ENCODE measurements around the gene TNRC18. TPM values are rescaled to one million over a fixed set of nuclear protein-coding genes. Genes with fewer than 3 reads are reported as not detected.

The TNRC18 gene
- total and polyA plus RNA-seq, 2 experiments from 2014 or later, result 3.7 to 51.8 TPM

DNA sequence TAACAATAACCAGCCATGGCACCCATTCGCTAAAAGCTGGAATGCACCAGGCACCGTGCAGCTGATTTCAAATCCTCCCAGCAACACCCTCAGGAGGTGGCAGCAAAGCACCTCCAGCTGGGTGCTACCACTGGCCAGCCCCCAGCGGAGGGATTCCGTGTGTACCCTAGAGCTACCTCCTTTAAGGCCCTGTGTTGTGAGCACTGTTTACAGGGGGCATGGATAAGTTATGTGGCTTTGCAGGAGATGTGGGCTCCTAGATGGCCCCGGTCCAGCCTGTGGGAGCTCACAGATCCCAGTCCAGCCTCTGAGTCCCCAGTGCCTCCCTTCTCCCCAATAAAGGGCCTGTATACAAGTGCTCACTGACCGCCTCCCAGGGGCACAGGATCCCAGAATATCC lies 27.1 kb downstream of the TNRC18 start:
- Histone ChIP-seq H4K20me1 (ENCODE audit: insufficient read depth) (no peaks in the 10 kb centered on the region), H3K4me2 (ENCODE audit: unreplicated experiment) (peak overlapping the region; percentile 92), H3K4me3 (peak overlapping the region; percentile 78), H3K27me3 (replicated peaks; ENCODE audit: insufficient read depth) (no peaks in the 10 kb centered on the region), H3K9ac (peak overlapping the region; percentile 91), H3F3A (ENCODE audit: insufficient read depth) (peaks cover 12% of the 10 kb centered on the region), H3K27ac (peak overlapping the region; percentile 85), H3K36me3 (ENCODE audit: low read depth) (peaks cover 2% of the 10 kb centered on the region; the same call in 1 of the 2 replicates), H3K79me2 (ENCODE audit: insufficient read depth) (peaks cover 99% of the 10 kb centered on the region), H3K9me3 (ENCODE audit: low read depth) (no peaks in the 10 kb centered on the region), H3K9me2 (ENCODE audit: insufficient read depth) (no peaks in the 10 kb centered on the region), H2AFZ (no peak overlapping the region), H3K4me1 (ENCODE audit: insufficient read depth) (no peaks in the 10 kb centered on the region)
- in situ Hi-C loops (cut with MboI), result no loop called here
- 44 to 59% methylated on average over 6 of the region's 6 CpGs for WGBS, 2 experiments (ENCODE audit: low coverage in 1 of 2, low lambda C conversion rate in 2 of 2, missing lambda C conversion rate in 2 of 2)
- DNase-seq, result peak; percentile 57
- no peak for TF ChIP-seq EZH2 (IDR thresholded peaks at IDR 0.05; ENCODE audit: insufficient read depth, poor library complexity, severe bottlenecking)
- TF ChIP-seq EZH2phosphoT487 (IDR thresholded peaks at IDR 0.05; ENCODE audit: insufficient read depth, low read depth), result no peak

DNA sequence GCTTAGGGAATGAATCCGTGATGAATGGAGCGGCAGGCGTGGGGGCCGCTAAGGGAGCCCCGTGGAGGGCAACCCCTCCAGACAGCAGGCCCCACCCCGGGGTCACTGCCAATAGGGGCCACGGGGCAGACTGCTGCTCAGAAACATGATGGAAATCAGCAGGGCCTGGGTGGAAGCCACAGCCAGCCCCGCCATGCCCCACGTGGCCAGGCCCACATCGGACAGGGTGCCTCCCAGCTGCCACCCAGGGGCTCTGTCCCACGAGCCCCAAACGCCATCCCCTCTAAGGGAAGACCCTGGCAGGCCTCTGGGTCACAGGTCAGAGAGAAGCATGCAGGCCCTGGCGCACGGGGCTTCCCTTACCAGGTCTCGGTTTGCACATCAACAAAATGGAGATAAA lies 28.4 kb downstream of the TNRC18 start:
- no peaks in the 10 kb centered on the region for H4K20me1 ChIP-seq (ENCODE audit: insufficient read depth)
- peak overlapping the region; percentile 92 for H3K4me2 ChIP-seq (ENCODE audit: unreplicated experiment)
- H3K27me3 ChIP-seq (replicated peaks; ENCODE audit: insufficient read depth), result no peaks in the 10 kb centered on the region
- peaks cover 12% of the 10 kb centered on the region for H3F3A ChIP-seq (ENCODE audit: insufficient read depth)
- peak overlapping the region; percentile 38 for H3K9ac ChIP-seq
- 51 to 63% methylated on average over 9 to 13 of the region's 15 CpGs for WGBS, 2 experiments (ENCODE audit: low coverage in 1 of 2, low lambda C conversion rate in 2 of 2, missing lambda C conversion rate in 2 of 2)
- no peaks in the 10 kb centered on the region for H3K9me3 ChIP-seq (ENCODE audit: low read depth)
- H3K4me3 ChIP-seq, result peak overlapping the region; percentile 27; the same call in 1 of the 2 replicates
- TF ChIP-seq EZH2 (IDR thresholded peaks at IDR 0.05; ENCODE audit: insufficient read depth, poor library complexity, severe bottlenecking) (no peak), EZH2phosphoT487 (IDR thresholded peaks at IDR 0.05; ENCODE audit: insufficient read depth, low read depth) (no peak)
- H3K79me2 ChIP-seq (ENCODE audit: insufficient read depth), result peaks cover 99% of the 10 kb centered on the region
- no peak overlapping the region for H2AFZ ChIP-seq
- in situ Hi-C loops (cut with MboI), result no loop called here
- H3K4me1 ChIP-seq (ENCODE audit: insufficient read depth), result no peaks in the 10 kb centered on the region
- peak overlapping the region; percentile 17; the same call in 1 of the 2 replicates for H3K27ac ChIP-seq
- DNase-seq, result peak; percentile 17
- H3K36me3 ChIP-seq (ENCODE audit: low read depth), result no peaks in the 10 kb centered on the region; the same call in 1 of the 2 replicates
- no peaks in the 10 kb centered on the region for H3K9me2 ChIP-seq (ENCODE audit: insufficient read depth)

DNA sequence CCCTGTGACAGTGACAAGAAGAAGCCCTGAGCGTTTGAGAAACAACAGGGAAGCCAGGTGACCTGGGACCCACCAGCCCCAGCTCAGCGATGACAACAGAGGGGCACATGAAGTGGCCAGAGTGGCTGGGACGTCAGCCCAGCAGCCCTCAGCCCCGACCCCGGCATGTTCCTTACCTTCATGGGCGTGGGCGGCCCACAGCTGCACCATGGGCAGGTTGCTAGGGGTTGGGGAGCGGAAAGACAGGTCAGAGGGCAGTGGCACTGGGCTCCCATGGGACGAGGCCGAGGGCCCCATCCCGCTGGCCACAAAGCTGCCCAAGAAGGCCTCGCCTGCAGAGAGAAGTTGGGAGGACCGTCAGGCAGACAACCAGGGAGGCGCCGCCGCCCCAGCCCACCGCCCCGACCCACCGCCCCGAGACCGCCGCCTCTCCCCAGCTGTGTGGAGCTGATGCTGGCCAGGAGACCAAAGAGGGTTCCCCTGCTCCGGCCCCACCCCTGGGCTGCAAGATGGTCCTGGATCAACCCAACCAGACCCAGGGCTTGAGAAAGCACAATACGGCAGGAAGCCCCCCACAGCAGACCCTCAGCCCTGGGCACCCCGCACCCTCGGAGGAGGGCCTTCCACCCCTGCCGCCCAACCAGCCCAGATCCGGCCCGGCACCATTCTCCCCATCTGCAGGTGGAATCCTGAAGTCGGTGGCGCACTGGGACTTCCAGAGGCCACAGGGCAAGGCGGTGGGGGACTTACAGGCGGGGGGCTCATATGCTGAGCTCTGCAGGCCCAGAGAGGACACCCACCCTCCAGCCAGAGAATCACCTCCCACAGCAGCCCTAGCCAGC lies 29.1 kb downstream of the TNRC18 start:
- Histone ChIP-seq H3K9ac (no peak overlapping the region), H4K20me1 (ENCODE audit: insufficient read depth) (no peaks in the 10 kb centered on the region), H3K79me2 (ENCODE audit: insufficient read depth) (peaks cover 99% of the 10 kb centered on the region), H3K27me3 (replicated peaks; ENCODE audit: insufficient read depth) (no peaks in the 10 kb centered on the region), H3K4me3 (0 out of 2 replicates have a peak overlapping the region, but pooled peaks have one; percentile 27), H3K4me2 (ENCODE audit: unreplicated experiment) (no peak overlapping the region), H3F3A (ENCODE audit: insufficient read depth) (peaks cover 12% of the 10 kb centered on the region), H3K4me1 (ENCODE audit: insufficient read depth) (no peaks in the 10 kb centered on the region), H2AFZ (no peak overlapping the region), H3K9me2 (ENCODE audit: insufficient read depth) (no peaks in the 10 kb centered on the region), H3K27ac (no peak overlapping the region), H3K36me3 (ENCODE audit: low read depth) (no peaks in the 10 kb centered on the region; the same call in 1 of the 2 replicates), H3K9me3 (ENCODE audit: low read depth) (no peaks in the 10 kb centered on the region)
- TF ChIP-seq EZH2 (IDR thresholded peaks at IDR 0.05; ENCODE audit: insufficient read depth, poor library complexity, severe bottlenecking) (no peak), EZH2phosphoT487 (IDR thresholded peaks at IDR 0.05; ENCODE audit: insufficient read depth, low read depth) (no peak)
- in situ Hi-C loops (cut with MboI), result no loop called here
- no peak for DNase-seq
- 87 to 88% methylated on average over 32 to 33 of the region's 33 CpGs for WGBS, 2 experiments (ENCODE audit: low coverage in 1 of 2, low lambda C conversion rate in 2 of 2, missing lambda C conversion rate in 2 of 2)

DNA sequence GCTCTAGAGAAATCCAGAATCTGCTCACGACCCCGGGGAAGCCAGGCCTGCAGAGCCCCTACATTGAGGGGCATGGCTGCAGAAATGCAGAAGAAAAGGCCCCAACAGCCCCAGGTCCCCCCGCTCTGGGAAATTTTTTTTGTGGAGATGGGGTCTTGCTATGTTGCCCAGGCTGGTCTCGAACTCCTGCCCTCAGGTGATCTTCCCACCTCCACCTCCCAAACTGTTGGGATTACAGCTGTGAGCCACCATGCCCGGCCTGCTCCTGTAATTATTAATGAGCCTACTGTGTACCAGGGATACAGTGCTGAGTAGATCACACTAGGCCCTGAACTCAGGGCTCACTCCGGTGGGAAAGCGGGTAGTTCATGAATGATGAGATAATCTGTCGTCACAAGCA lies 29.9 kb downstream of the TNRC18 start:
- Histone ChIP-seq H3K27me3 (replicated peaks; ENCODE audit: insufficient read depth) (no peaks in the 10 kb centered on the region), H3K36me3 (ENCODE audit: low read depth) (no peaks in the 10 kb centered on the region; the same call in 1 of the 2 replicates), H3K4me1 (ENCODE audit: insufficient read depth) (no peaks in the 10 kb centered on the region), H3K27ac (no peak overlapping the region), H3K4me2 (ENCODE audit: unreplicated experiment) (no peak overlapping the region), H3K79me2 (ENCODE audit: insufficient read depth) (peaks cover 96% of the 10 kb centered on the region), H3K9me3 (ENCODE audit: low read depth) (no peaks in the 10 kb centered on the region), H3K9me2 (ENCODE audit: insufficient read depth) (no peaks in the 10 kb centered on the region), H3K9ac (no peak overlapping the region), H4K20me1 (ENCODE audit: insufficient read depth) (no peaks in the 10 kb centered on the region), H3K4me3 (no peak overlapping the region), H3F3A (ENCODE audit: insufficient read depth) (peaks cover 12% of the 10 kb centered on the region), H2AFZ (no peak overlapping the region)
- no peak for DNase-seq
- in situ Hi-C loops (cut with MboI), result no loop called here
- TF ChIP-seq EZH2phosphoT487 (IDR thresholded peaks at IDR 0.05; ENCODE audit: insufficient read depth, low read depth) (no peak), EZH2 (IDR thresholded peaks at IDR 0.05; ENCODE audit: insufficient read depth, poor library complexity, severe bottlenecking) (no peak)
- WGBS, 2 experiments (ENCODE audit: low coverage in 1 of 2, low lambda C conversion rate in 2 of 2, missing lambda C conversion rate in 2 of 2), result 76 to 78% methylated on average over 8 of the region's 8 CpGs

Measured in GM23248 (cell line).